Muscle of leg (tissue), 11 donors: ENCODE results near the gene NELFE. TPM values are rescaled to one million over a fixed set of nuclear protein-coding genes. Genes with fewer than 3 reads are reported as not detected.
"Not testable (repeated sequence)": the region's sequence is repeated elsewhere in the genome, so short reads cannot be mapped to it uniquely, and the experiment has no call there.

Experiments
- DNase-seq: peaks from one replicate; pipeline ENCODE4 v3.0.0; 2013
- H3K27ac ChIP-seq: one replicate; pipeline ENCODE4 v1.5.1; 2013; ENCODE audit warnings: mild to moderate bottlenecking, low read length, control low read depth
- H3K27me3 ChIP-seq: one replicate; pipeline ENCODE4 v1.6.1; 2013; ENCODE audit warnings: low read length; ENCODE audit not compliant: control insufficient read depth, insufficient read depth
- H3K36me3 ChIP-seq: one replicate; pipeline ENCODE4 v1.6.1; 2013; ENCODE audit warnings: low read length; ENCODE audit not compliant: control insufficient read depth, insufficient read depth
- H3K4me1 ChIP-seq: one replicate; pipeline ENCODE4 v1.6.1; 2013; ENCODE audit warnings: low read length; ENCODE audit not compliant: control insufficient read depth, insufficient read depth
- H3K4me3 ChIP-seq: one replicate; pipeline ENCODE4 v1.5.1; 2013; ENCODE audit warnings: low read length, control low read depth
- H3K9me3 ChIP-seq: replicated peaks from 2 replicates; pipeline ENCODE4 v1.6.1; 2013; ENCODE audit warnings: low read depth, low read length; ENCODE audit not compliant: control insufficient read depth
- WGBS: methylation state at CpG from one replicate; pipeline ENCODE4 v1.1.5; 2013; ENCODE audit warnings: missing lambda C conversion rate; ENCODE audit not compliant: insufficient coverage; 5-methylcytosine and 5-hydroxymethylcytosine counted together
- polyA plus RNA-seq, 8 donors: library from polyadenylated mRNA; unstranded; fragments of 120-200 nt; gene quantifications; one replicate each; pipeline versions ENCODE4 v1.2.1 to v1.2.3, GENCODE V29; 2013; ENCODE audit warnings: inconsistent platforms in 1 of 8, low replicate concordance in 1 of 8; ENCODE audit not compliant: insufficient read length in 8 of 8, insufficient read depth in 1 of 8
- total RNA-seq: library from RNA; stranded (reverse); fragments of 120-200 nt; gene quantifications from one replicate; pipeline ENCODE4 v1.2.4, GENCODE V29; 2013

NELFE gene
- total and polyA plus RNA-seq, 9 donors, result 48.9 to 72.6 (median 68.7) TPM

DNA sequence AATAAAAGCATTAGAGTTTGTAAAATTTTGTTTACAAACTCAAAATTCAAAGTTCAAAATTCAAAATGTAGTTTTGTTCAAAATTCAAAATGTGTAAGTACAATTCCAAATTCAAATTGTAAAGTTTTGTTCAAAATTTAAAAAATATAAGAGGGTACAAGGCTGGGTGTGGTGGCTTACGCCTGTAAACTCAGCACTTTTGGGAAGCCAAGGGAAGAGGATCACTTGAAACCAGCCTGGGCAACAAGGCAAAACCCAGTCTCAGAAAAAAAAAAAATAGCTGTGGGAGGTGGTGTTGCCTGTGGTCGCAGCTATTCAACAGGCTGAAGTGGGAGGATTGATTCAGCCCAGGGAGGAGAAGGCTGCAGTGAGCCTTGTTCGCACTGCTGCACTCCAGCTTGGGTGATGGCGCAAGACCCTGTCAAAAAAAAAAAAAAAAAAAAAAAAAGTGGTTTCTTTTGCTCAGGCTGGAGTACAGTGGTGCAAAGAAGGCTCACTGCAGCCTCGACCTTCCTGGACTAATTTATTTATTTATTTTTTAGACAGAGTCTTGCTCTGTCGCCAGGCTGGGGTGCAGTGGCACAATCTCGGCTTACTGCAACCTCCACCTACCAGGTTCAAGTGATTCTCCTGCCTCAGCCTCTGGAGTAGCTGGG, 51.5 kb downstream of the NELFE start:
- no peaks in the 10 kb centered on the region for H3K9me3 ChIP-seq
- 69% methylated on average over 4 of the region's 7 CpGs for WGBS

GRCh38 chr6:31906727-31907126, 52.0 kb downstream of the NELFE start:
- H3K36me3 ChIP-seq, H3K4me3 ChIP-seq, H3K9me3 ChIP-seq, H3K27ac ChIP-seq, H3K27me3 ChIP-seq, DNase-seq, H3K4me1 ChIP-seq: not testable (repeated sequence)
- 79% methylated on average over 7 of the region's 8 CpGs for WGBS

More for the DNA sequence above, 51.5 kb downstream of the NELFE start:
- H3K27me3 ChIP-seq, result peaks cover 3% of the 10 kb centered on the region
- no peak overlapping the region for H3K4me3 ChIP-seq
- H3K4me1 ChIP-seq, result peaks cover 7% of the 10 kb centered on the region
- H3K36me3 ChIP-seq, result no peaks in the 10 kb centered on the region
- no peak for DNase-seq
- no peak overlapping the region for H3K27ac ChIP-seq

- no peaks in the 10 kb centered on the region for H3K36me3 ChIP-seq
- no peaks in the 10 kb centered on the region for H3K9me3 ChIP-seq
- DNase-seq, result no peak
- H3K27me3 ChIP-seq, result peaks cover 3% of the 10 kb centered on the region
- H3K4me3 ChIP-seq, result no peak overlapping the region
- peaks cover 9% of the 10 kb centered on the region for H3K4me1 ChIP-seq
- 2% methylated on average over 3 of the region's 4 CpGs for WGBS
- H3K27ac ChIP-seq, result no peak overlapping the region
These were observed 52.6 kb downstream of the NELFE start for GRCh38 chr6:31906122-31906521.

DNA sequence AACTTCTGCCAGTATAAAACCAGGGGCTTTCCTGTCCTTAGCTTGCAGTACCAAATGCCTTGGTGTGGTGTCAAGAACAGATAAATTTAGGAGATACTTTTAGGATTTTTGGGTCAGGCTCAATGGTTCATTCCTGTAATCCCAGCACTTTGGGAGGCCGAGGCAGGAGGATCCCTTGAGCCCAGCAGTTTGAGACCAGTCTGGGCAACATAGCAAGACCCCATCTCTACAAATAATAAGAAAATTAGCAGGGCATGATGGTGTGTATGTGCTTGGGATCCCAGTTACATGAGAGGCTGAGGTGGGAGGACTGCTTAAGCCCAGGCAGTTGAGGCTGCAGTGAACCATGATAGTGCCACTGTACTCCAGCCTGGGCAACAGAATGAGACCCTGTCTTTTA, 53.7 kb downstream of the NELFE start:
- WGBS, result no CpG with 5 or more reads among the region's 1 CpG
- Histone ChIP-seq H3K4me3 (no peak overlapping the region), H3K27ac (no peak overlapping the region), H3K9me3 (no peaks in the 10 kb centered on the region), H3K4me1 (peaks cover 14% of the 10 kb centered on the region), H3K36me3 (no peaks in the 10 kb centered on the region), H3K27me3 (peaks cover 3% of the 10 kb centered on the region)
- DNase-seq, result no peak

GRCh38 chr6:31903957-31904356, 54.8 kb downstream of the NELFE start:
- Histone ChIP-seq H3K4me3 (no peak overlapping the region), H3K27ac (no peak overlapping the region), H3K4me1 (peaks cover 19% of the 10 kb centered on the region), H3K36me3 (peaks cover 5% of the 10 kb centered on the region), H3K9me3 (no peaks in the 10 kb centered on the region), H3K27me3 (peaks cover 3% of the 10 kb centered on the region)
- WGBS, result 91% methylated on average over 1 of the region's 3 CpGs
- DNase-seq, result no peak

Other genes starting within 250 kb of the NELFE start
Only the 30 nearest of the 35 such genes appear.
- gene DDAH2, start 229.7 kb downstream of the NELFE start, total RNA-seq, result 101 TPM
- 100 to 1,000 TPM; 111 to 147 (median 135) TPM for gene DDAH2, start 229.7 kb downstream of the NELFE start, polyA plus RNA-seq
- 219 TPM for gene CLIC1, start 222.4 kb downstream of the NELFE start, total RNA-seq
- gene CLIC1, start 222.4 kb downstream of the NELFE start, polyA plus RNA-seq, result 100 to 1,000 TPM; 117 to 177 (median 152) TPM
- gene MSH5, start 219.0 kb downstream of the NELFE start, total RNA-seq, result 9.1 TPM
- 10 to 100 TPM in 6 of 8 donors, 1 to 10 TPM in 2; 5.3 to 20.8 (median 11.5) TPM for gene MSH5, start 219.0 kb downstream of the NELFE start, polyA plus RNA-seq
- gene SAPCD1, start 196.3 kb downstream of the NELFE start, total RNA-seq, result 2.7 TPM
- gene SAPCD1, start 196.3 kb downstream of the NELFE start, polyA plus RNA-seq, result 1 to 10 TPM; 1.4 to 6.3 (median 2.9) TPM
- 1.2 TPM for gene VWA7, start 181.6 kb downstream of the NELFE start, total RNA-seq
- gene VWA7, start 181.6 kb downstream of the NELFE start, polyA plus RNA-seq, result 1 to 10 TPM in 7 of 8 donors, under 1 TPM in 1; 0.71 to 2.1 (median 1.6) TPM
- 21.9 TPM for gene VARS1, start 163.2 kb downstream of the NELFE start, total RNA-seq
- 10 to 100 TPM; 35.1 to 63.0 (median 51.2) TPM for gene VARS1, start 163.2 kb downstream of the NELFE start, polyA plus RNA-seq
- 42.0 TPM for gene LSM2, start 152.0 kb downstream of the NELFE start, total RNA-seq
- 10 to 100 TPM; 41.3 to 64.3 (median 56.8) TPM for gene LSM2, start 152.0 kb downstream of the NELFE start, polyA plus RNA-seq
- 2.3 TPM for gene HSPA1L, start 143.7 kb downstream of the NELFE start, total RNA-seq
- gene HSPA1L, start 143.7 kb downstream of the NELFE start, polyA plus RNA-seq, result 1 to 10 TPM; 2.9 to 4.1 (median 3.6) TPM
- gene HSPA1A, start 143.4 kb downstream of the NELFE start, total RNA-seq, result 76.7 TPM
- 10 to 100 TPM; 57.3 to 94.7 (median 82.0) TPM for gene HSPA1A, start 143.4 kb downstream of the NELFE start, polyA plus RNA-seq
- gene HSPA1B, start 131.2 kb downstream of the NELFE start, total RNA-seq, result 56.2 TPM
- gene HSPA1B, start 131.2 kb downstream of the NELFE start, polyA plus RNA-seq, result 100 to 1,000 TPM in 1 of 8 donors, 10 to 100 TPM in 7; 42.7 to 101 (median 63.5) TPM
- 27.1 TPM for gene NEU1, start 96.2 kb downstream of the NELFE start, total RNA-seq
- gene NEU1, start 96.2 kb downstream of the NELFE start, polyA plus RNA-seq, result 10 to 100 TPM; 14.5 to 24.5 (median 18.1) TPM
- 0.18 TPM for gene SLC44A4, start 80.0 kb downstream of the NELFE start, total RNA-seq
- gene SLC44A4, start 80.0 kb downstream of the NELFE start, polyA plus RNA-seq, result 1 to 10 TPM in 2 of 8 donors, under 1 TPM in 6; 0.12 to 8.9 (median 0.37) TPM
- 28.3 TPM for gene EHMT2, start 61.3 kb downstream of the NELFE start, total RNA-seq
- 10 to 100 TPM; 30.7 to 43.8 (median 33.8) TPM for gene EHMT2, start 61.3 kb downstream of the NELFE start, polyA plus RNA-seq
- gene ZBTB12, start 56.9 kb downstream of the NELFE start, total RNA-seq, result 2.7 TPM
- 10 to 100 TPM in 7 of 8 donors, 1 to 10 TPM in 1; 9.2 to 15.3 (median 14.0) TPM for gene ZBTB12, start 56.9 kb downstream of the NELFE start, polyA plus RNA-seq
- 3.7 TPM for gene C2, start 31.3 kb downstream of the NELFE start, total RNA-seq
- 1 to 10 TPM; 3.3 to 9.5 (median 5.0) TPM for gene C2, start 31.3 kb downstream of the NELFE start, polyA plus RNA-seq
- 1.6 TPM for gene CFB, start 12.9 kb downstream of the NELFE start, total RNA-seq
- 1 to 10 TPM; 1.0 to 4.8 (median 2.0) TPM for gene CFB, start 12.9 kb downstream of the NELFE start, polyA plus RNA-seq
- 21.8 TPM for gene SKIC2, start 204 bp upstream of the NELFE start, total RNA-seq
- gene SKIC2, start 204 bp upstream of the NELFE start, polyA plus RNA-seq, result 10 to 100 TPM; 27.0 to 34.1 (median 30.8) TPM
- gene DXO, start 13.2 kb upstream of the NELFE start, total RNA-seq, result 10.7 TPM
- gene DXO, start 13.2 kb upstream of the NELFE start, polyA plus RNA-seq, result 10 to 100 TPM; 16.0 to 22.2 (median 17.4) TPM
- 13.0 TPM for gene C4A, start 23.1 kb upstream of the NELFE start, total RNA-seq
- 10 to 100 TPM in 6 of 8 donors, 1 to 10 TPM in 2; 6.6 to 20.4 (median 15.8) TPM for gene C4A, start 23.1 kb upstream of the NELFE start, polyA plus RNA-seq
- 15.6 TPM for gene C4B, start 55.8 kb upstream of the NELFE start, total RNA-seq
- gene C4B, start 55.8 kb upstream of the NELFE start, polyA plus RNA-seq, result 10 to 100 TPM in 7 of 8 donors, 1 to 10 TPM in 1; 9.5 to 32.1 (median 24.1) TPM
- gene CYP21A2, start 79.4 kb upstream of the NELFE start, total RNA-seq, result 0.04 TPM
- gene CYP21A2, start 79.4 kb upstream of the NELFE start, polyA plus RNA-seq, result 1 to 10 TPM in 3 of 8 donors, under 1 TPM in 5; 0.20 to 1.9 (median 0.62) TPM
- 108 TPM for gene TNXB, start 150.4 kb upstream of the NELFE start, total RNA-seq
- gene TNXB, start 150.4 kb upstream of the NELFE start, polyA plus RNA-seq, result 100 to 1,000 TPM in 7 of 8 donors, 10 to 100 TPM in 1; 100.0 to 207 (median 127) TPM
- 11.7 TPM for gene ATF6B, start 169.3 kb upstream of the NELFE start, total RNA-seq
- 10 to 100 TPM; 38.3 to 53.3 (median 46.7) TPM for gene ATF6B, start 169.3 kb upstream of the NELFE start, polyA plus RNA-seq
- 4.5 TPM for gene FKBPL, start 171.3 kb upstream of the NELFE start, total RNA-seq
- gene FKBPL, start 171.3 kb upstream of the NELFE start, polyA plus RNA-seq, result 1 to 10 TPM; 4.0 to 6.0 (median 4.4) TPM
- gene PRRT1, start 193.0 kb upstream of the NELFE start, total RNA-seq, result 0.18 TPM
- gene PRRT1, start 193.0 kb upstream of the NELFE start, polyA plus RNA-seq, result 1 to 10 TPM in 7 of 8 donors, under 1 TPM in 1; 0.71 to 2.3 (median 1.2) TPM
- 15.3 TPM for gene PPT2, start 195.2 kb upstream of the NELFE start, total RNA-seq
- gene PPT2, start 195.2 kb upstream of the NELFE start, polyA plus RNA-seq, result 10 to 100 TPM; 23.7 to 35.7 (median 31.6) TPM
- gene EGFL8, start 205.6 kb upstream of the NELFE start, total RNA-seq, result 28.9 TPM
- gene EGFL8, start 205.6 kb upstream of the NELFE start, polyA plus RNA-seq, result 10 to 100 TPM; 22.9 to 43.4 (median 27.7) TPM
- 32.3 TPM for gene AGPAT1, start 217.1 kb upstream of the NELFE start, total RNA-seq
- gene AGPAT1, start 217.1 kb upstream of the NELFE start, polyA plus RNA-seq, result 10 to 100 TPM; 55.4 to 71.7 (median 61.8) TPM
- gene RNF5, start 219.4 kb upstream of the NELFE start, total RNA-seq, result 41.5 TPM
- 10 to 100 TPM; 46.9 to 57.5 (median 52.8) TPM for gene RNF5, start 219.4 kb upstream of the NELFE start, polyA plus RNA-seq
- 3.7 TPM for gene AGER, start 225.3 kb upstream of the NELFE start, total RNA-seq
- 10 to 100 TPM in 5 of 8 donors, 1 to 10 TPM in 3; 6.1 to 17.1 (median 10.9) TPM for gene AGER, start 225.3 kb upstream of the NELFE start, polyA plus RNA-seq